HepG2 (cell line): ENCODE data around the gene MISP3. TPM values are rescaled to one million over a fixed set of nuclear protein-coding genes. Genes with fewer than 3 reads are reported as not detected.
A peak's percentile ranks its signal among the peaks of the same experiment; 100 is the strongest.

Experiments used
- ATF1 ChIP-seq: IDR thresholded peaks from 2 replicates; pipeline ENCODE4 v1.6.1; 2016; ENCODE audit warnings: mild to moderate bottlenecking, control low read depth
- ATF7-NPFF ChIP-seq: sonication (generic); formaldehyde crosslinking; IDR thresholded peaks from 2 replicates; pipeline ENCODE4 v1.8.1; 2023; ENCODE audit warnings: mild to moderate bottlenecking, low read depth, missing genetic modification reagents, moderate library complexity
- CHD4 ChIP-seq: fragments of 200-600 bp; sonication (generic); IDR thresholded peaks from 2 replicates; pipeline ENCODE4 v1.7.0; 2017; ENCODE audit warnings: mild to moderate bottlenecking, low read length, borderline replicate concordance
- ELF3 ChIP-seq: IDR thresholded peaks from 2 replicates; pipeline ENCODE4 v1.6.1; 2016; ENCODE audit warnings: missing genetic modification reagents, missing compliant biosample characterization
- FOXA3 ChIP-seq: IDR thresholded peaks from 2 replicates; pipeline ENCODE4 v1.6.1; 2016; ENCODE audit warnings: missing genetic modification reagents, missing compliant biosample characterization
- HOXA3 ChIP-seq: sonication (generic); formaldehyde crosslinking; IDR thresholded peaks from 2 replicates; pipeline ENCODE4 v1.5.0; 2020; ENCODE audit warnings: missing genetic modification reagents
- KLF6 ChIP-seq: IDR thresholded peaks from 2 replicates; pipeline ENCODE4 v1.8.0; 2016; ENCODE audit warnings: missing biosample characterization, missing genetic modification reagents
- LCORL ChIP-seq, 2 experiments: fragments of 450-650 bp in 1 of 2; sonication (generic) in 1 of 2; formaldehyde crosslinking in 1 of 2; IDR thresholded peaks; 2 replicates each; pipeline versions ENCODE4 v1.5.0 to v1.6.1; 2017 to 2020; ENCODE audit warnings: antibody characterized with exemption in 1 of 2, missing genetic modification reagents in 1 of 2
- NCOR1 ChIP-seq: fragments of 200-600 bp; sonication (generic); IDR thresholded peaks from 2 replicates; pipeline ENCODE4 v1.7.0; 2017; ENCODE audit warnings: antibody characterized with exemption, low read length, borderline replicate concordance
- SAP130 ChIP-seq: IDR thresholded peaks from 2 replicates; pipeline ENCODE4 v1.6.1; 2016; ENCODE audit warnings: low read depth
- SIN3A ChIP-seq: IDR thresholded peaks from 2 replicates; pipeline ENCODE4 v1.6.1; 2011; ENCODE audit warnings: low read depth, mild to moderate bottlenecking, control low read depth, low read length, borderline replicate concordance
- SKI ChIP-seq: fragments of 450-650 bp; IDR thresholded peaks from one replicate; pipeline ENCODE4 v1.6.1; 2018; ENCODE audit warnings: mild to moderate bottlenecking; ENCODE audit not compliant: partially characterized antibody
- SMAD3 ChIP-seq: sonication (generic); formaldehyde crosslinking; IDR thresholded peaks from 2 replicates; pipeline ENCODE4 v1.4.0; 2020; ENCODE audit warnings: missing genetic modification reagents
- SNAPC4 ChIP-seq: sonication (generic); formaldehyde crosslinking; IDR thresholded peaks from 2 replicates; pipeline ENCODE4 v1.4.0; 2020; ENCODE audit warnings: mild to moderate bottlenecking, missing genetic modification reagents
- SRY ChIP-seq: sonication (generic); formaldehyde crosslinking; IDR thresholded peaks from 2 replicates; pipeline ENCODE4 v1.8.0; 2022; ENCODE audit warnings: mild to moderate bottlenecking, missing genetic modification reagents
- THAP7 ChIP-seq: sonication (generic); formaldehyde crosslinking; IDR thresholded peaks from 2 replicates; pipeline ENCODE4 v1.8.1; 2023; ENCODE audit warnings: mild to moderate bottlenecking, missing genetic modification reagents
- XRCC5 ChIP-seq: fragments of 200-400 bp; formaldehyde crosslinking; optimal IDR thresholded peaks from 2 replicates; pipeline ENCODE3; 2017; ENCODE audit warnings: mild to moderate bottlenecking, low read length
- YEATS4 ChIP-seq: sonication (generic); formaldehyde crosslinking; IDR thresholded peaks from 2 replicates; pipeline ENCODE4 v1.4.0; 2020; ENCODE audit warnings: missing genetic modification reagents, borderline replicate concordance
- ZBTB7B ChIP-seq: sonication (generic); formaldehyde crosslinking; IDR thresholded peaks from 2 replicates; pipeline ENCODE4 v1.4.0; 2020; ENCODE audit warnings: missing genetic modification reagents
- ZNF232 ChIP-seq: sonication (generic); formaldehyde crosslinking; IDR thresholded peaks from 2 replicates; pipeline ENCODE4 v1.4.0; 2020; ENCODE audit warnings: missing genetic modification reagents, borderline replicate concordance
- ZNF331 ChIP-seq: sonication (generic); formaldehyde crosslinking; IDR thresholded peaks from 2 replicates; pipeline ENCODE4 v1.4.0; 2020; ENCODE audit warnings: missing genetic modification reagents
- ZNF530 ChIP-seq: sonication (generic); formaldehyde crosslinking; IDR thresholded peaks from 2 replicates; pipeline ENCODE4 v1.5.0; 2020; ENCODE audit warnings: low read depth, mild to moderate bottlenecking, missing genetic modification reagents
- ZNF607 ChIP-seq: sonication (generic); formaldehyde crosslinking; IDR thresholded peaks from 2 replicates; pipeline ENCODE4 v1.5.1; 2020; ENCODE audit warnings: missing genetic modification reagents, mild to moderate bottlenecking, borderline replicate concordance
- polyA plus RNA-seq, 8 experiments: library from polyadenylated mRNA; depleted of rRNA in 3 of 8; stranded (reverse) in 7 of 8; unstranded in 1 of 8; fragments of >200 nt; fragmentation: Illumina TruSeq in 4 of 8; extraction: Trizol in 4 of 8; gene quantifications; 2 replicates each; pipeline versions ENCODE4 v1.2.1 to v1.2.3, GENCODE V29; 2011 to 2016; ENCODE audit warnings: low read depth in 4 of 8, missing spikeins in 1 of 8, mixed read lengths in 1 of 8; ENCODE audit not compliant: insufficient read depth in 1 of 8
- total RNA-seq, 5 experiments: library from RNA; depleted of rRNA; stranded (reverse); fragments of >200 nt; fragmentation: Illumina TruSeq; extraction: Trizol; gene quantifications; 2 replicates each; pipeline ENCODE4 v1.2.3, GENCODE V29; 2016; ENCODE audit warnings: low read depth in 1 of 5
- TF ChIP-seq, protein P1 (sequence below): sonication (generic); formaldehyde crosslinking; conservative IDR thresholded peaks from 2 replicates; pipeline ENCODE4 v1.4.0; 2020; ENCODE audit warnings: missing genetic modification reagents

MISP3 gene
- total and polyA plus RNA-seq, 2 of the 13 experiments (the other 11 are each of a cell fraction or from before 2014, with no cell fraction given), result 2.5 to 5.4 TPM

DNA sequence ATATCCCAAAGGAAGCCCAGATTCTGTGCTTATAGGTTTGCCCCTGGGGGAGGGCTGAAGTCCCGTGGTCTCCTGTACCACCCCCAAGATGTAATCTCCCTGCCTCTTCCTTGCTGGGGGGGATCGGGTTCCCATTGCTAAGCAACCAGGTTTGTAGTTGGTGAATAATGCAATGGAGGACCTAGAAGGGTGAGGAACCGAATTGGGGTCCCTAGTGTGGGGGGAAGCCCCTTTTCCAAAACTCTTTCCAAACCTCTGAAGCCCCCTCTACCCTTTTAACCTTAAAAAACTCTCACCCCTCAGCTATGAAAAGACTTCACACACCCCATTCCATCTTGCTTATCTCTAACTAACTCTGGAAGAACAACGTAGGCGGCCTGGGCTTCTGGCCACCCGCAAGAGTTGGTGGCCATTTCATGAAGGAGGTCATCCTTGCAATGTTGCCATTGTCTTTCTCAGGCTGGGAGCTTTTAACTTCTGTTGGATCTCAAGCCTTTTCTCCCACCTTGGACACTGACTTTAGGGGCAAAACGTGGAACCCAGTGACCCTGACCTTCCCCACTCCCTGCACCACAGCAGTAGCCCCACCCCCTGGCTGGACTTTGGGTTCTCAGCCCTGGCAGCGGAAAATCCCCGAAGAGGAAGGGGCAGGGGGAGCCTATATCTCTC is 11.4 kb upstream of the MISP3 start (continued):
- TF ChIP-seq, protein P1, sequence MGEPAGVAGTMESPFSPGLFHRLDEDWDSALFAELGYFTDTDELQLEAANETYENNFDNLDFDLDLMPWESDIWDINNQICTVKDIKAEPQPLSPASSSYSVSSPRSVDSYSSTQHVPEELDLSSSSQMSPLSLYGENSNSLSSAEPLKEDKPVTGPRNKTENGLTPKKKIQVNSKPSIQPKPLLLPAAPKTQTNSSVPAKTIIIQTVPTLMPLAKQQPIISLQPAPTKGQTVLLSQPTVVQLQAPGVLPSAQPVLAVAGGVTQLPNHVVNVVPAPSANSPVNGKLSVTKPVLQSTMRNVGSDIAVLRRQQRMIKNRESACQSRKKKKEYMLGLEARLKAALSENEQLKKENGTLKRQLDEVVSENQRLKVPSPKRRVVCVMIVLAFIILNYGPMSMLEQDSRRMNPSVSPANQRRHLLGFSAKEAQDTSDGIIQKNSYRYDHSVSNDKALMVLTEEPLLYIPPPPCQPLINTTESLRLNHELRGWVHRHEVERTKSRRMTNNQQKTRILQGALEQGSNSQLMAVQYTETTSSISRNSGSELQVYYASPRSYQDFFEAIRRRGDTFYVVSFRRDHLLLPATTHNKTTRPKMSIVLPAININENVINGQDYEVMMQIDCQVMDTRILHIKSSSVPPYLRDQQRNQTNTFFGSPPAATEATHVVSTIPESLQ (CRISPR knock-in tag), result no peak
- TF ChIP-seq ATF1 (CRISPR knock-in tag), result no peak
- 0 out of 2 replicates have a peak, but pooled peaks have one; percentile 0 for TF ChIP-seq CHD4
- TF ChIP-seq ZBTB7B, result peak; percentile 85
- TF ChIP-seq SRY (CRISPR knock-in tag), result no peak
- TF ChIP-seq ZNF530, result no peak
- peak; percentile 36; the same call in 1 of the 2 replicates for TF ChIP-seq ZNF331 (CRISPR knock-in tag)
- peak; percentile 20 for TF ChIP-seq SKI
- TF ChIP-seq ATF7-NPFF, result no peak
- TF ChIP-seq NCOR1, result peak; percentile 80; the same call in 1 of the 2 replicates
- no peak for TF ChIP-seq ZNF607 (CRISPR knock-in tag)
- peak; percentile 38 for TF ChIP-seq SAP130 (CRISPR knock-in tag)
- TF ChIP-seq SMAD3, result no peak
- TF ChIP-seq THAP7 (CRISPR knock-in tag), result 0 out of 2 replicates have a peak, but pooled peaks have one; percentile 38
- TF ChIP-seq LCORL (IDR thresholded peaks at IDR 0.05), result no peak
- TF ChIP-seq LCORL (CRISPR knock-in tag; IDR thresholded peaks at IDR 0.05), result peak; percentile 80
- 0 out of 2 replicates have a peak, but pooled peaks have one; percentile 5 for TF ChIP-seq SNAPC4 (CRISPR knock-in tag)
- TF ChIP-seq FOXA3 (CRISPR knock-in tag), result 0 out of 2 replicates have a peak, but pooled peaks have one; percentile 25
- peak; percentile 47; the same call in 1 of the 2 replicates for TF ChIP-seq SIN3A
- TF ChIP-seq ZNF232 (CRISPR knock-in tag), result no peak
- TF ChIP-seq XRCC5, result peak; percentile 15
- TF ChIP-seq YEATS4 (CRISPR knock-in tag), result 0 out of 2 replicates have a peak, but pooled peaks have one; percentile 44
- TF ChIP-seq ELF3 (CRISPR knock-in tag), result peak; percentile 49; the same call in 1 of the 2 replicates
- TF ChIP-seq KLF6 (CRISPR knock-in tag), result no peak
- peak; percentile 62; the same call in 1 of the 2 replicates for TF ChIP-seq HOXA3 (CRISPR knock-in tag)
